NCI-H1092 treated with DMSO at 0.1 percent for 48 hours (cell line): ENCODE data around the gene MTRF1.

Experiments
- DNase-seq: peaks from one replicate; lab custom pipeline; 2025; lab: John Stamatoyannopoulos, UW

The MTRF1 gene

GRCh38 chr13:41224113-41225110, 39.0 kb downstream of the MTRF1 start:
- DNase-seq = no peak

GRCh38 chr13:41222259-41222852, 41.0 kb downstream of the MTRF1 start:
- peak; percentile 19 for DNase-seq

GRCh38 chr13:41220401-41220800, 43.0 kb downstream of the MTRF1 start:
- no peak for DNase-seq

DNA sequence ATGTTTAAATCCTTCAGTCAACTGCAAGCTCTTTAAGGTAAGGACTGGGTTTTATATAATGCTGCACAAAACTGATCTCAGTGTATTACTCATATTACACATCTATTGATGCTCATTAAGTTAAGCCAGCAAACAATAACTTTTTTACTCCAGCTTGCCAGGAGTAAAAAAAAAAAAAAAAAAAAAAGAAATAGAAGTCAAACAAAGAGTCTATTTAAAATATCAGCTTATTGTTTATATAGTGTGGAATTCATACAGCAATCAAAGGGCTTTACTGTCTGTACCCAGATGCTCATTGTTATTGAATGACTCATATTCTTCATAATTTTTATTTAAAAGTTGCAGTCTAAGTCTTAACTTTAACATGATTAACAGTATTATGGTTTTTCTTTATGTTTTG, 47.2 kb downstream of the MTRF1 start:
- no peak for DNase-seq

GRCh38 chr13:41213919-41214318, 49.5 kb downstream of the MTRF1 start:
- no peak for DNase-seq

- no peak for DNase-seq
Observed at GRCh38 chr13:41213316-41213715, 50.1 kb downstream of the MTRF1 start.

GRCh38 chr13:41212881-41213280, 50.5 kb downstream of the MTRF1 start:
- DNase-seq = no peak

GRCh38 chr13:41211062-41211461, 52.3 kb downstream of the MTRF1 start:
- DNase-seq = no peak

DNA sequence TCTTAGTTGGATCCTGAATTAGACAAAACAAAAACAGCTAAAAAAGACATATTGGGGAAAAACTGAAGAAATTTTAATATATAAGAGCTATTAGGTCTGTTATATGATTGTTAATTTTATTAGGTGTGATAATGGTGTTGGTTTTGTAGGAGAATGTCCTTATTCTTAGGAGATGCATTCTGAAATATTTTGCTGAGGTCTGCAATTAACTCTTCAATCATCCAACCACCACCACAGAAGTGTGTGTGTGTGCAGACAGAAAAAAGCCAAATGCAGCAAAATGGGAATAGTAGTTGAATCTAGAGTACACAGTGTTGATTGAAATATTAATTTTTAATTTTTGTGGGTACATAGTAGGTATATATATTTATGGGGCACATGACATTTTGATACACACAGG, 56.9 kb downstream of the MTRF1 start:
- no peak for DNase-seq

DNA sequence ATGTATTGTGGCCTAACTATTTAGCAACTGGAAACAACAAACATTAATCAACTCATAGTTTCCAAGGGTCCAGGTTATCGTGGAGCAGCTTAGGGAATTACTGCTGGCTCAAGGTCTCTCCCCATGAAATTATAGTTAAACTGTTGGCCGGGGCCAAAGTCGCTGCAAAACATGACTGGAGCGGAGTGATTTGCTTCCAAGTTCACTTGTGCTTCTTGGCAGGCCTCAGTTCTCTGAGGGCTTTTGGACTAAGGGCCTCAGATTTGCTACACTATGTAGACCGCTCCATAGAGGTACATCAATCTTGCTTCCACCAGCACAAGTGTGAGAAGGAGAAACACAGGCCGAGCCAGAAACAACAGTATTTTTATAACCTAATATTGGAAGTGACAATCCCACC, 59.6 kb downstream of the MTRF1 start:
- DNase-seq = no peak

DNA sequence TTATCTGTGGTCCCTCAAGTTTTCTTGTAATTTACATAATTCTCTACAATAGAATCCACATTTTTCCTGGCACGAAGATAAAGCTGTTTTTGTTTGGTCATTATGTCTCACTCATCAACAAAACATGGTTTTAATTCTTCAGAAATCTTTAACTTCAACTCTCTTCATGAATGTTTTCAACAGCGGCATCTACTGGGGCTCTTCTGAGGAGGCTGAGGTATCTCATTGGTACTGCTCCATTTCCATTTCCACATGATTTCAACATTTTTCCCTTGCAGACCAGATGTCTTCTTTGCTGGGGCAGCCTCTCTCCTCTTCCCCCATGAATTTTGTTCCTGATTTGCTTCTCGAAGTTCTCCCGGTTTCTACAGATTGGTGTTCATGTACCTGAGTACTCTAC, 63.2 kb downstream of the MTRF1 start:
- no peak for DNase-seq

- no peak for DNase-seq
Observed at GRCh38 chr13:41199526-41199925, 63.9 kb downstream of the MTRF1 start.

- no peak for DNase-seq
Observed at GRCh38 chr13:41199079-41199478, 64.3 kb downstream of the MTRF1 start.

DNA sequence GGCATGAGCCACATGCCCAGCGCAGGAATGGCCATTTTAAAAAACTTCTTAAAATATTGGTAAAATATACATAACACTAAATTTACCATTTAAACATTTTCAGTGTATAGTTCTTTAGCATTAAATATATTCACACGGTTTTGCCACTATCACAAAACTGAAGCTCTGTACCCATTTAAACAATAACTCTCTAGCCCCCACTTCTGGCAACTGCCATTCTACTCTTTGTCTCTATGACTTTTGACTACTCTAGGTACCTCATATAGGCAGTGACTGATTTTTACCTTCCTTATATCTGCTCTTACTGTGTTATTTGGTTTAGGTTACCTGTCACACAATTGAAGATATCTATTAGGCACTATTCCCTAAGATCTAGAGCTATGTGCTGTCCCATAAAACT, 66.8 kb downstream of the MTRF1 start:
- no peak for DNase-seq

DNA sequence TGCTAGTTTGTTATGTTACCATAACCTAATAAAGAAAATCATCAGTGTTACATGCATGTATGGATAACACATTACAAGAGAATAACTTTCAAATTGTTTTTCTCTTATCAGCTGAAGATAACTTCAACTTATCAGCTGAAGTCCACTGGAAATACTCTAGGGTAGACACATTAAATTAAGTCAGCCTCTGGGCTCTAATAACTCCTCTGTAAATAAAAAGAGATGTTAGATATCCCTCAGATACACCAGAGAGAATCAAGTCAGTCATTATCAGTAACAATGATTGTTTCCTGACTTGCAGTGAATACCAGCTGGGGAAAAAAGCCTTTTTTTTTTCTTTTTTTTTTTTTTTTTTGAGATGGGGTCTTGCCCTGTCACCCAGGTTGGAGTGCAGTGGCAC, 67.4 kb downstream of the MTRF1 start:
- DNase-seq = no peak

DNA sequence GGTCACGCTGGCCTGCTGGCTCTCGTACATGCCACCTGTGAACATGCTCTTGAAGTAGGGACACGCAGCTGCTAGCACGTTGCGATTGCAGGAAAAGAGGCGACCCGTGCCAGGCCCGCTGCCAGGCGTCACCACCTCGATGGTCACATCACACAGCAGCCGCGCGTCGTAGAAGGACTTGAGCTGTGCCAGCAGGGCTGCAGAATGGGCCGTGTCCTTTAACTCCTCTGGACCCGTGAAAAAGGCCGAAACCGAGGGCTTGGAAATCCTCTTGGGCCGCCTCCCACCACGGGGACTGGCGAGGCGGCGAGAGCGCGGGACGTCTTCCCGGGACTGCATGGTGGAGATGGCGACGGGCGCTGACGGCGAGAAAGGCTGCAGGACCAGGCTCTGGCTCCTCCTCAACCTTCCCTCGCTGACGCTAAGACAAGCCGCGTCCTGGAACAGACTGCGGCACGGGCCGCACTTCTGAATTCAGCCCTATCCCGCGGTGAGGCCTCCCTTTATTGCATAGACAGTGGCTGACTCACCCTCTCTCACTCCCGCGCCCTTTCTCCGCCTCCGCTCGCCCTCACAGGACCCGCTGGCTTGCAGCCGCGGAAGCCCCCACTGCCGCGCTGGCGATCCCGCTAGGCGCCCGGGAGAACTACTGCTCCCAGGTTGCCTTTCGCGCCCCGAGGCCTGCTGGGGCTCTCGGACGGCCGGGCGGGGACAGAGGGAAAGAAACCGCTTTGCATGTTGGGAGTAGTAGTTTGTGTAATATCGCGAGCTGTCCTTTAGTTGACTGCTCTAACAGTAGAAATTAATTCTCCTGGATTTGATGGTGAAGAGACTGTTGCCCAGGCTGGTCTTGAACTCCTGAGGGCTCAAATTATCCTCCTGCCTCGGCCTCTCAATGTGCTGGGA, 69.2 kb downstream of the MTRF1 start, which contains the start of gene KBTBD7:
Gene KBTBD7, minus strand, starts transcription at position 651 of the 906 bp plus-strand sequence. Its CDS starts 312 bp downstream, at position 339.
- peak; percentile 82 for DNase-seq

- DNase-seq = no peak
Observed at GRCh38 chr13:41193469-41193868, 69.9 kb downstream of the MTRF1 start.

DNA sequence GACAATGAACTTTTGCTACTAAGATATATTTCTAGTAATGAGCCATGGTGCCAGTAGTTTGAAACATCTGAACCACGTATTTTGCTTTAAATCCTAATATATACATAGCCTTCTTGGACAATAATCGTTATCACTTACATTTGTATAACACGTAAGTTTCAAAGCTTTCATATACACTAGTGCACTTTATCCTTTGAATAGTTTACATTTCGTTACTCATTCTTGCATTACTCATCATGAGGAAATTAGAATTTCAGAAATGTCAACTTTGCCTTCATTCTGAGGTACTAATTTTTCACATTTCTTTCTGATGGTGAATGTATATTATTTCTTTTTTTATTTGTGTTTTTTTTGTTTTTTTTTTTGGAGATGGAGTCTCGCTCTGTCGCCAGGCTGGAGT, 74.8 kb downstream of the MTRF1 start:
- no peak for DNase-seq

DNA sequence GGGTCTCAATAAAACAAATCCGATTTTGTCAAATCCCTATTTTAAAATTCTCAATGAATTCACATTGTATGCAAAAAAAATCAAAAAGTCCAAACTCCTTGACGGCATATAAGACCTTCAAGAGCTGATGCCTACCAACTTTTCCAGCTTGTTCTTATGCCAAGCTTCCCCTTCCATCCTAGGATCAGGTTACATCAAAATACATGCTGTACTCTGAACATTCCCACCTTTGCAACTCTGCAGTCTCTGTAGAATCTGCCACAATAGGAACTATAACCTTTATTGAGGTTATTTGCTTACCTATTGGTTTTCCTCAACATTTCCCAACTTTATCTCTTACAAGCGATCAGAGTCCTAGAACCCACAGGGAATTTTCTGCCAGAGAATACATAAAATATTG, 76.9 kb downstream of the MTRF1 start:
- DNase-seq = no peak

GRCh38 chr13:41182231-41182630, 81.1 kb downstream of the MTRF1 start:
- DNase-seq = no peak

- no peak for DNase-seq
Observed at GRCh38 chr13:41179593-41180250, 83.7 kb downstream of the MTRF1 start.

DNA sequence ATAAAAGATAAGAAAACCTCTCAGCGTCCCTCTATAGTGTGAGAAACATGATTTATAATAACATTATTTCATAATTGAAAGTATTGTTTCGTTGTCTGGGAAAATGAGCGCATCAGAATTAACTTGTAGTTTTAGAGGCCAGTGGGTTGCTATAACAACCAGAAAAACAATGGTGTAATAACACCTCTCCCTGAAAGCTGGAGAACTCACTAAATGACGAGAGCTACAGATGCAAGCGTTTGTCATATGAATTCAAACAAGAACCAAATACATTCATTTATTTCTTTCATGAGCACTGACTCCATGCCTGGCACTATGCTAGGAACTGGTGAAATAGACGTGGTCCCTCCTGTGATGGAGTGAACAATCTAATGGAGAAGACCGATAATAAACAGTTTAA, 85.3 kb downstream of the MTRF1 start:
- DNase-seq = no peak
